Chondrocyte (in vitro differentiated cells): ENCODE data around the gene MAN2C1. TPM values are rescaled to one million over a fixed set of nuclear protein-coding genes. Genes with fewer than 3 reads are reported as not detected.

Experiments used
- DNase-seq: peaks from one replicate; pipeline ENCODE4 v3.0.0; 2021; ENCODE audit warnings: mixed read lengths, low spot score
- H3K27ac Mint-ChIP-seq: one replicate; pipeline ENCODE4 v1.8.0; 2021; ENCODE audit warnings: mild to moderate bottlenecking, moderate library complexity, mixed read lengths; ENCODE audit not compliant: unreplicated experiment
- H3K27me3 Mint-ChIP-seq: 2 replicates; pipeline ENCODE4 v1.8.0; 2021; ENCODE audit warnings: low read depth, mixed read lengths
- H3K36me3 Mint-ChIP-seq: 2 replicates; pipeline ENCODE4 v1.8.0; 2021; ENCODE audit warnings: low read depth, mixed read lengths
- H3K4me1 Mint-ChIP-seq: 2 replicates; pipeline ENCODE4 v1.8.0; 2021; ENCODE audit warnings: low read depth, mild to moderate bottlenecking, mixed read lengths
- H3K4me3 Mint-ChIP-seq: one replicate; pipeline ENCODE4 v1.8.0; 2021; ENCODE audit warnings: mild to moderate bottlenecking, moderate library complexity, mixed read lengths; ENCODE audit not compliant: unreplicated experiment
- H3K9me3 Mint-ChIP-seq: 2 replicates; pipeline ENCODE4 v1.8.0; 2021; ENCODE audit warnings: low read depth, mixed read lengths
- total RNA-seq: library from RNA; stranded (reverse); gene quantifications from 3 replicates; pipeline ENCODE4 v1.2.1, GENCODE V29; 2021
- TF ChIP-seq, protein P1 (sequence below): fragments of 200-600 bp; sonication (generic); IDR thresholded peaks from 2 replicates; pipeline ENCODE4 v1.5.0; 2021; ENCODE audit warnings: antibody characterized with exemption, mild to moderate bottlenecking, moderate library complexity

Gene MAN2C1
- total RNA-seq, 1 donor from 2014 or later: 109 TPM

DNA sequence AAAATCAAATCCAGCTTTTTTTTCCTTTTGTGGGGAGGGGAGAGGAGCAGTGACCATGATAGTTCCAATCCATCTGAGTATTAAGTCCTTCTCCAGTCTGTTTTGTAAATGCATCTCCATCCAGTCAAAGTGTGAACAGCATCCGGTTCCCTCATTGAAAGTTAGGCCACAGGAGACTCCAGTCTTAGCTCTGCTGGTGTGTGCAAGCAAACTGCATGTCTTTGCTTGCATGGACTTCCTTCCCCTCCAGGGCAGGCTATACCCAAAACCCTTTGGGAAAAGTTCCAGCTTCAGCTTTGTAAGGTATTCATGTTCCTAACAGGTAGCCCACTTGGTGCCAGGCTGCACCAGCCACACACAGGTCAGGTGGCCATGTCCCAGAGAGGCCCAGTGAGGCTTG, 3.1 kb upstream of the MAN2C1 start:
- Mint-ChIP-seq H3K4me3 (no peak overlapping the region), H3K4me1 (peaks cover 23% of the 10 kb centered on the region), H3K36me3 (peaks cover 21% of the 10 kb centered on the region), H3K27ac (no peak overlapping the region), H3K27me3 (no peaks in the 10 kb centered on the region), H3K9me3 (no peaks in the 10 kb centered on the region)
- DNase-seq: no peak
- TF ChIP-seq, protein P1, sequence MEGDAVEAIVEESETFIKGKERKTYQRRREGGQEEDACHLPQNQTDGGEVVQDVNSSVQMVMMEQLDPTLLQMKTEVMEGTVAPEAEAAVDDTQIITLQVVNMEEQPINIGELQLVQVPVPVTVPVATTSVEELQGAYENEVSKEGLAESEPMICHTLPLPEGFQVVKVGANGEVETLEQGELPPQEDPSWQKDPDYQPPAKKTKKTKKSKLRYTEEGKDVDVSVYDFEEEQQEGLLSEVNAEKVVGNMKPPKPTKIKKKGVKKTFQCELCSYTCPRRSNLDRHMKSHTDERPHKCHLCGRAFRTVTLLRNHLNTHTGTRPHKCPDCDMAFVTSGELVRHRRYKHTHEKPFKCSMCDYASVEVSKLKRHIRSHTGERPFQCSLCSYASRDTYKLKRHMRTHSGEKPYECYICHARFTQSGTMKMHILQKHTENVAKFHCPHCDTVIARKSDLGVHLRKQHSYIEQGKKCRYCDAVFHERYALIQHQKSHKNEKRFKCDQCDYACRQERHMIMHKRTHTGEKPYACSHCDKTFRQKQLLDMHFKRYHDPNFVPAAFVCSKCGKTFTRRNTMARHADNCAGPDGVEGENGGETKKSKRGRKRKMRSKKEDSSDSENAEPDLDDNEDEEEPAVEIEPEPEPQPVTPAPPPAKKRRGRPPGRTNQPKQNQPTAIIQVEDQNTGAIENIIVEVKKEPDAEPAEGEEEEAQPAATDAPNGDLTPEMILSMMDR: no peak

DNA sequence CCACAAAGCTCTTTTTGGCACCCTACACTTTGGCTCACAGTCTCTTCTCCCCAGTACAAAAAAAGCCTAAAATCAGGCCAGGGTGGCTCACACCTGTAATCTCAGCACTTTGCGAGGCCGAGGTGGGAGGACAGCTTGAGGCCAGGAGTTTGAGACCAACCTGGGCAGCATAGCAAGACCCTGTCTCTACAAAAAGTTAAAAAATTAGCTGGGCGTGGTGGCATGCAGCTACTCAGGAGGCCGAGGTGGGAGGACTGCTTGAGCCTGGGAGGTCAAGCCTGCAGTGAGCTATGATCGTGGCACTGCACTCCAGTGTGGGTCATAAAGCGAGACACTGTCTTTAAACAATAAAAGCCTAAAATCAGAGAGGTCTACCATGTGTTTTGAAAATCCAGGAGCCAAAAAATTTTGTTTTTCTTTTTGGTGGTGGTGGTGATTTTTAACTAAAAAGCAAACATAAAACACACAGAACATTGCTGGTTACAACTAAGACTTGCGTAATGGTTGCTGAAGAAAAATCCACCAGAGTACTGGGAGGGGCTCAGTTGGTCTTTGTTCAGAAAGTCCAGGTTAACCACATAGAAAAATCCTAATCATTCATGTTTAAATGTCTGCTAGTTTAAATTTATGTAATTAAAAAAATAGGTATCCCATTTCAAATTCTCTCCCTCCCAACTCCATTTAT, 1.6 kb upstream of the MAN2C1 start:
- Mint-ChIP-seq H3K27ac (peak overlapping the region; percentile 95), H3K36me3 (peaks cover 12% of the 10 kb centered on the region), H3K27me3 (no peaks in the 10 kb centered on the region), H3K4me3 (peak overlapping the region; percentile 85), H3K4me1 (peaks cover 23% of the 10 kb centered on the region), H3K9me3 (no peaks in the 10 kb centered on the region)
- TF ChIP-seq, protein P1: no peak
- DNase-seq: no peak

DNA sequence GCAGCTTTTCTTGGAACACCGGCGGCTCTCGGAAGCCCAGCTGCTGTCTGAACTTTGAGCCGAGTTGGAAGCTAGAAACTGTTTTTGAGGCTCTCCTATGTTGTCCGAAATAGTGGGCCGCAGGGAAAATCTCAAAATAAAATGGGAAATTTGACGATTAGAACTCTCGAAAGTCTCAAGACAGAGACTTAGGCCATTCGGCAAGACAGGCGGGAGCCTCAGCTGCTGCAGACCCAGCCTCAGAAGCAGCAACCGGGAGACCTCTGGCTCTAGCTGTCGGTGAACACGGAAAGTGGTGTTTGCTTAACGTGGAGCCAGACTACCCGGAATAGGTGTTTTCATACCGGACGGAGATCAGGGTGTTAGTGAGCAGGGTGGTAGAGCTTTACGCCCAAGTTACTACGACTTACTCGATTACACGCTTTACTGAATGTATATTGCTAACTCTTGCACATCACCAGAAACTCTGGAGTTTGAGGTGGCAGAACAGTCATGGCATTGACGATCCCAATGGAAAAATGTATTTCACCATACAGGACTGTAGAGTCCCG, 357 bp upstream of the MAN2C1 start:
- TF ChIP-seq, protein P1: no peak
- H3K27ac Mint-ChIP-seq: peak overlapping the region; percentile 95
- H3K36me3 Mint-ChIP-seq: peaks cover 4% of the 10 kb centered on the region
- H3K9me3 Mint-ChIP-seq: no peaks in the 10 kb centered on the region
- peak overlapping the region; percentile 85 for H3K4me3 Mint-ChIP-seq
- peaks cover 23% of the 10 kb centered on the region for H3K4me1 Mint-ChIP-seq
- no peaks in the 10 kb centered on the region for H3K27me3 Mint-ChIP-seq
- no peak for DNase-seq

DNA sequence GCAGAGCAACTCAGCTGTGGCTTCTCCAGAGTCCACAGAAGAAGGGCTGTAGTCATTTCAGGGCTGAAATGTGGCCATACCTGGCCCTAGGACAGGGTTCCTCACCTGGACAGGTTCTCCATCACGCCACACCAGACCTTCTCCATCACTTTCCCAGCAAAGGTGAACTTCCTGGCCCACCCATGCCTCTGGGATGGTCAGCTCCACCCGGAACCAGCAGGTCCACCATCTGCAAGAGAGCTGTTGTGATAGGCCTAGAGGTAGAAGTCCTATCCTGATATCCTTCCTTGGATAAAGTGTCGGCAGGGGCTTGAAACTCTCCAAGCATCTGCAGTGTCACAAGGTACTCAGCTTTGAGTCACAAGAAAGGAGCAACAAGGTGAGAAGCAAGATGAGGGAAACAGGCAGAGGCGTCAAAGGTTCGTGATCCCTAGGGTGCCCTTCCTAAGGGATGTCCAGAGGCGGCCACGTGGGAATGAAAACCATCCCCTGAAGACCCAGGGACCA, 948 bp downstream of the MAN2C1 start:
- DNase-seq: no peak
- peak overlapping the region; percentile 85 for H3K4me3 Mint-ChIP-seq
- H3K4me1 Mint-ChIP-seq: peaks cover 23% of the 10 kb centered on the region
- H3K36me3 Mint-ChIP-seq: peaks cover 4% of the 10 kb centered on the region
- H3K27me3 Mint-ChIP-seq: no peaks in the 10 kb centered on the region
- peak overlapping the region; percentile 95 for H3K27ac Mint-ChIP-seq
- TF ChIP-seq, protein P1: no peak
- H3K9me3 Mint-ChIP-seq: no peaks in the 10 kb centered on the region

DNA sequence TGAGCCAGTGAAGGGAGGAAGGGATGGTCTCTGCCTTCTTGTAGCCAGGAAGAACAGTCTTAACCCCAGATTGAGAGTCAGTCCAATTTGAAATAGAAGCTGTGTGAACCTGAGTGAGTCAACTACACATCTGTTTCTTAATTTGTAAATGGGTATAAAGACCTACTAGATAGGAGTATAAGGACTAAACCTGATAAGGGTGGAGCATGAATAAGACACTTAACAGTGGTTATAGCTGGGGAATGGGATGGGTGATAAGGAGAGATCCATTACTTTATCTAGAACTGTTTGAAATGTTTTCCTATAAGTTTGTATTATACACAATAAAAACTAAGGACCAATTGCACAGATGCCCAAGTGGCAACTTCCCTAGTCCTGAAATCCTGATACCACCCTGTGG, 1.4 kb downstream of the MAN2C1 start:
- Mint-ChIP-seq H3K4me1 (peaks cover 23% of the 10 kb centered on the region), H3K9me3 (no peaks in the 10 kb centered on the region), H3K36me3 (peaks cover 4% of the 10 kb centered on the region), H3K27ac (peak overlapping the region; percentile 41), H3K4me3 (no peak overlapping the region), H3K27me3 (no peaks in the 10 kb centered on the region)
- DNase-seq: no peak
- TF ChIP-seq, protein P1: no peak
